Measurements from ENCODE around the gene FYB1. TPM values are rescaled to one million over a fixed set of nuclear protein-coding genes. Genes with fewer than 3 reads are reported as not detected.

The FYB1 gene
- total RNA-seq, result 10 to 100 TPM in 1 of 4 donors, 1 to 10 TPM in 3; 1.8 to 16.5 (median 4.8) TPM

- Histone ChIP-seq H3K27me3 (no peaks in the 10 kb centered on the region), H3K9me3 (no peaks in the 10 kb centered on the region), H3K4me3 (peak within 1 kb of the TSS in 1 of 2 donors; percentile 11), H3K4me1 (peaks cover 0 to 7% of the 10 kb centered on the region in 2 donors), H3K36me3 (no peaks in the 10 kb centered on the region), H3K27ac (peak within 1 kb of the TSS; percentile 70 to 81)
- DNase-seq, result peak in 1 of 2 donors; percentile 50
- intact Hi-C loops (cut with DNase I; ENCODE audit: low total_unique reads), result no loop called here
- no peak for TF ChIP-seq POLR2A (IDR thresholded peaks at IDR 0.05)
- TF ChIP-seq, protein P1, sequence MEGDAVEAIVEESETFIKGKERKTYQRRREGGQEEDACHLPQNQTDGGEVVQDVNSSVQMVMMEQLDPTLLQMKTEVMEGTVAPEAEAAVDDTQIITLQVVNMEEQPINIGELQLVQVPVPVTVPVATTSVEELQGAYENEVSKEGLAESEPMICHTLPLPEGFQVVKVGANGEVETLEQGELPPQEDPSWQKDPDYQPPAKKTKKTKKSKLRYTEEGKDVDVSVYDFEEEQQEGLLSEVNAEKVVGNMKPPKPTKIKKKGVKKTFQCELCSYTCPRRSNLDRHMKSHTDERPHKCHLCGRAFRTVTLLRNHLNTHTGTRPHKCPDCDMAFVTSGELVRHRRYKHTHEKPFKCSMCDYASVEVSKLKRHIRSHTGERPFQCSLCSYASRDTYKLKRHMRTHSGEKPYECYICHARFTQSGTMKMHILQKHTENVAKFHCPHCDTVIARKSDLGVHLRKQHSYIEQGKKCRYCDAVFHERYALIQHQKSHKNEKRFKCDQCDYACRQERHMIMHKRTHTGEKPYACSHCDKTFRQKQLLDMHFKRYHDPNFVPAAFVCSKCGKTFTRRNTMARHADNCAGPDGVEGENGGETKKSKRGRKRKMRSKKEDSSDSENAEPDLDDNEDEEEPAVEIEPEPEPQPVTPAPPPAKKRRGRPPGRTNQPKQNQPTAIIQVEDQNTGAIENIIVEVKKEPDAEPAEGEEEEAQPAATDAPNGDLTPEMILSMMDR (IDR thresholded peaks at IDR 0.05), result no peak
Observed at GRCh38 chr5:39219437-39219836, at the start of gene FYB1. TSS of gene FYB1 (minus strand) at chr5:39219563. CDS start at chr5:39202960, 16,603 bp downstream.

DNA sequence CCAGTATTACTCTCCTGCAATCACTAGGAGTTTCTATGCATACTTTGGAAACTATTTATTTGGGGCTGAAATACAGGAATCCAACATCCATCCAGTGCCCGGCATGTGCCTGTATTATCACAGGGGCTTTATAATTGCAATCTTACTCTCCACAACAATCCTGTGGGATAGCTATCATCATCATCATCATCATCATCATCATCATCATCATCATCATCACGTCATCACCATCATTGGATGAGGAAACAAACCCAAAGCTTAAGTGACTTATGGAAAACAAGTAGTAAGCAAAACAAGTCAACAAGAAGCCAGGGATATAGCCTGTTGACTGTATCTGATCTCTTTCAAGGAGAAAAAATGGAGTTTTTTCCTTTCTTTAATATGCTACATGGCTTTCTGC is 47.8 kb upstream of the FYB1 start:
- Histone ChIP-seq H3K27me3 (no peaks in the 10 kb centered on the region), H3K9me3 (no peaks in the 10 kb centered on the region), H3K27ac (no peak overlapping the region), H3K36me3 (no peaks in the 10 kb centered on the region), H3K4me3 (no peak overlapping the region), H3K4me1 (no peaks in the 10 kb centered on the region)
- no peak for DNase-seq
- intact Hi-C loops (cut with DNase I; ENCODE audit: low total_unique reads), result no loop called here
- TF ChIP-seq, protein P1 (IDR thresholded peaks at IDR 0.05), result no peak
- no peak for TF ChIP-seq POLR2A (IDR thresholded peaks at IDR 0.05)

DNA sequence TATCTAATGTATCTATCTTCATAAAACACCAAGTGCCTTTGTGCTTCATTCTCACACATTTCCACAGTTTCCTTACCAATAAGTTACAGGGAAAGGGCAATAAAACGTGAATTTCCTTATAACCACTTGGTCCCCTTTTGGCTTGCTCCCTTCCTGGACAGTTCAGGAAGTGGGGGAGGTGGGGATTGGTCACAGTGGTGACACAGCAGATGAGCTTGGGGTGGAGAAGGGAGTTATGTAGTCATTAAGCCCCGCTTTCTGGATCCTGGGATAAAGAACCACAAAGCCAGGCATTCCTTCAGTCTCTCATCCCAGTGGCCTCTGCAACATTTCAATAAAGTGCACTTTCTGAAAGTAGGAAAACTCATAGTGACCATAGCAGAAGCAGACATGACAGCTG is 47.1 kb upstream of the FYB1 start:
- no peak for DNase-seq
- TF ChIP-seq POLR2A (IDR thresholded peaks at IDR 0.05), result no peak
- TF ChIP-seq, protein P1 (IDR thresholded peaks at IDR 0.05), result no peak
- H3K4me3 ChIP-seq, result no peak overlapping the region
- no peak overlapping the region for H3K27ac ChIP-seq
- no peaks in the 10 kb centered on the region for H3K9me3 ChIP-seq
- intact Hi-C loops (cut with DNase I; ENCODE audit: low total_unique reads), result no loop called here
- no peaks in the 10 kb centered on the region for H3K36me3 ChIP-seq
- no peaks in the 10 kb centered on the region for H3K4me1 ChIP-seq
- H3K27me3 ChIP-seq, result no peaks in the 10 kb centered on the region

GRCh38 chr5:39264528-39264927 is 45.2 kb upstream of the FYB1 start:
- no peaks in the 10 kb centered on the region for H3K9me3 ChIP-seq
- no peak for DNase-seq
- no peak overlapping the region for H3K27ac ChIP-seq
- intact Hi-C loops (cut with DNase I; ENCODE audit: low total_unique reads), result no loop called here
- no peak overlapping the region for H3K4me3 ChIP-seq
- H3K27me3 ChIP-seq, result no peaks in the 10 kb centered on the region
- H3K4me1 ChIP-seq, result no peaks in the 10 kb centered on the region
- TF ChIP-seq, protein P1 (IDR thresholded peaks at IDR 0.05), result no peak
- TF ChIP-seq POLR2A (IDR thresholded peaks at IDR 0.05), result no peak
- no peaks in the 10 kb centered on the region for H3K36me3 ChIP-seq

- Histone ChIP-seq H3K4me1 (no peaks in the 10 kb centered on the region), H3K9me3 (no peaks in the 10 kb centered on the region), H3K4me3 (no peak overlapping the region), H3K36me3 (no peaks in the 10 kb centered on the region), H3K27ac (no peak overlapping the region), H3K27me3 (no peaks in the 10 kb centered on the region)
- intact Hi-C loops (cut with DNase I; ENCODE audit: low total_unique reads), result no loop called here
- TF ChIP-seq, protein P1 (IDR thresholded peaks at IDR 0.05), result no peak
- TF ChIP-seq POLR2A (IDR thresholded peaks at IDR 0.05), result no peak
- DNase-seq, result no peak
Observed at GRCh38 chr5:39262981-39263380, 43.6 kb upstream of the FYB1 start.
